Osteoblast (primary cell): ENCODE results near the gene REM2. TPM values are rescaled to one million over a fixed set of nuclear protein-coding genes. Genes with fewer than 3 reads are reported as not detected.

Experiments used
- DNase-seq: peaks from one replicate; pipeline ENCODE4 v3.0.0; 2011; ENCODE audit warnings: low spot score, mixed read lengths; ENCODE audit not compliant: insufficient read length; ENCODE audit errors: missing footprints
- H2AFZ ChIP-seq: 2 replicates; pipeline ENCODE4 v1.6.0; 2011; ENCODE audit warnings: mild to moderate bottlenecking, low read length
- H3K27ac ChIP-seq: 2 replicates; pipeline ENCODE4 v1.5.1; 2011; ENCODE audit warnings: mild to moderate bottlenecking, low read depth, low read length, moderate library complexity
- H3K27me3 ChIP-seq: 2 replicates; pipeline ENCODE4 v1.6.0; 2012; ENCODE audit warnings: mild to moderate bottlenecking, control low read depth, inconsistent platforms, low read length, moderate library complexity; ENCODE audit not compliant: insufficient read depth
- H3K36me3 ChIP-seq: 2 replicates; pipeline ENCODE4 v1.5.1; 2011; ENCODE audit warnings: mild to moderate bottlenecking, low read length, control low read depth, moderate library complexity; ENCODE audit not compliant: insufficient read depth
- H3K4me1 ChIP-seq: 2 replicates; pipeline ENCODE4 v1.5.1; 2011; ENCODE audit warnings: mild to moderate bottlenecking, low read length, control low read depth, moderate library complexity; ENCODE audit not compliant: insufficient read depth
- H3K4me2 ChIP-seq: 2 replicates; pipeline ENCODE4 v1.6.0; 2011; ENCODE audit warnings: mild to moderate bottlenecking, low read length; ENCODE audit not compliant: insufficient read depth
- H3K4me3 ChIP-seq: fragments of 200-600 bp; sonication (generic); 3 replicates; pipeline ENCODE4 v1.5.1; 2012; ENCODE audit warnings: mild to moderate bottlenecking, low read length, inconsistent platforms; ENCODE audit not compliant: insufficient read depth
- H3K79me2 ChIP-seq: 2 replicates; pipeline ENCODE4 v1.6.0; 2012; ENCODE audit warnings: mild to moderate bottlenecking, low read length, control low read depth, inconsistent platforms; ENCODE audit not compliant: insufficient read depth
- H3K9me3 ChIP-seq: 2 replicates; pipeline ENCODE4 v1.5.1; 2011; ENCODE audit warnings: low read depth, low read length, control low read depth
- H4K20me1 ChIP-seq: 2 replicates; pipeline ENCODE4 v1.6.0; 2012; ENCODE audit warnings: mild to moderate bottlenecking, low read length, control low read depth; ENCODE audit not compliant: insufficient read depth
- CTCF ChIP-seq: IDR thresholded peaks from 2 replicates; pipeline ENCODE4 v1.5.1; 2011; ENCODE audit warnings: mild to moderate bottlenecking, low read depth, low read length, moderate library complexity; ENCODE audit errors: extremely low read depth
- total RNA-seq: library from RNA; depleted of rRNA; stranded (reverse); fragments of >200 nt; gene quantifications from 2 replicates; pipeline ENCODE4 v1.2.3, GENCODE V29; 2012

The REM2 gene
- total RNA-seq, 1 donor, result 0.36 TPM

GRCh38 chr14:22900081-22900799 lies 17.2 kb downstream of the REM2 start:
- Histone ChIP-seq H3K4me1 (peaks cover 24% of the 10 kb centered on the region), H3K4me3 (no peak overlapping the region), H3K36me3 (peaks cover 45% of the 10 kb centered on the region), H3K79me2 (no peaks in the 10 kb centered on the region), H3K27ac (peak overlapping the region; percentile 53), H3K4me2 (no peak overlapping the region), H3K27me3 (no peaks in the 10 kb centered on the region), H4K20me1 (no peaks in the 10 kb centered on the region), H2AFZ (no peak overlapping the region), H3K9me3 (no peaks in the 10 kb centered on the region)
- peak; percentile 66 for TF ChIP-seq CTCF
- peak; percentile 84 for DNase-seq

GRCh38 chr14:22901799-22902198 lies 18.8 kb downstream of the REM2 start:
- H3K36me3 ChIP-seq, result peaks cover 60% of the 10 kb centered on the region
- H4K20me1 ChIP-seq, result no peaks in the 10 kb centered on the region
- no peaks in the 10 kb centered on the region for H3K9me3 ChIP-seq
- H3K27me3 ChIP-seq, result no peaks in the 10 kb centered on the region
- H2AFZ ChIP-seq, result no peak overlapping the region
- no peak for TF ChIP-seq CTCF
- H3K4me3 ChIP-seq, result no peak overlapping the region
- DNase-seq, result peak; percentile 37
- H3K4me1 ChIP-seq, result peaks cover 24% of the 10 kb centered on the region
- H3K79me2 ChIP-seq, result no peaks in the 10 kb centered on the region
- H3K4me2 ChIP-seq, result no peak overlapping the region
- no peak overlapping the region for H3K27ac ChIP-seq

- Histone ChIP-seq H3K27ac (no peak overlapping the region), H3K4me1 (peaks cover 15% of the 10 kb centered on the region), H3K4me3 (no peak overlapping the region), H3K36me3 (peaks cover 75% of the 10 kb centered on the region), H3K27me3 (no peaks in the 10 kb centered on the region), H4K20me1 (no peaks in the 10 kb centered on the region), H3K9me3 (no peaks in the 10 kb centered on the region), H2AFZ (no peak overlapping the region), H3K79me2 (no peaks in the 10 kb centered on the region), H3K4me2 (no peak overlapping the region)
- TF ChIP-seq CTCF, result no peak
- DNase-seq, result no peak
Measured at GRCh38 chr14:22903742-22904087, 20.7 kb downstream of the REM2 start.

- Histone ChIP-seq H3K79me2 (peaks cover 6% of the 10 kb centered on the region), H4K20me1 (no peaks in the 10 kb centered on the region), H3K27me3 (no peaks in the 10 kb centered on the region), H3K4me1 (peaks cover 3% of the 10 kb centered on the region), H3K36me3 (peaks cover 87% of the 10 kb centered on the region), H3K27ac (no peak overlapping the region), H2AFZ (no peak overlapping the region), H3K4me3 (no peak overlapping the region), H3K4me2 (no peak overlapping the region), H3K9me3 (no peaks in the 10 kb centered on the region)
- no peak for TF ChIP-seq CTCF
- DNase-seq, result no peak
Measured at GRCh38 chr14:22905627-22906026, 22.6 kb downstream of the REM2 start.
